ENCODE data around the gene COX18.
A peak's percentile ranks its signal among the peaks of the same experiment; 100 is the strongest.

The COX18 gene

DNA sequence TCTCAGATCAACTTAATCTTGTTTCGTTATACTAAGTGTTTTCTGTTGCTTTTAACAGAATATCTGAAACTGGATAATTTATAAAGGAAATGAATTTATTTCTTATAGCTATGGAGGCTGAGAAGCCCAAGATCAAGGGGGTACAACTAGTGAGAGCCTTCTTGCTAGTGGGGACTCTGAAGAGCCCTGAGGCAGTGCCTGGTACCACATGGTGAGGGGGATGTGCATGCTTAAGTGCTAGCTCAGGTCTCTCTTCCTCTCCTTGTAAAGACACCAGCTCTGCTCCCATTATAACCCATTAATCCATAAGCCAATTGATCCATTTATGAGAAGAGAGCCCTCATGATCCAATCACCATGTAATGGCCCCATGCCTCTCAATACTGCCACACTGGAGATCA, 17.9 kb downstream of the COX18 start:
- no peak for DNase-seq

DNA sequence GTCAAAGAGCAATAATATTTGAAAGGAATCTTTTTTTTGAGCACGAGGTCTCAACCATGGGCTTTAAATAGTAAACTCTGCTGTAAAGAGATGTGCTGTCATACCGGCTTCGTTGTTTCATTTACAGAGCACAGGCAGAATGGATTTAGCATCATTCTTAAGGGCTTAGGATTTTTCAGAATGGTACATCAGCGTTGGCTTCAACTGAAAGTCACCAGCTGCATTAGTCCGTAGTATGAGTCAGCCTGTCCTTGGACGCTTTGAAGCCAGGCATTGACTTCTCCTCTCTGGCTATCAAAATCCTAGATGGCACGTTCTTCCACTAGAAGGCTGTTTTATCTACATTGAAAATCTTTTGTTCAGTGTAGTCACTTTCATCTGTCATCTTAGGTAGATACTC, 23.6 kb downstream of the COX18 start:
- DNase-seq = no peak

DNA sequence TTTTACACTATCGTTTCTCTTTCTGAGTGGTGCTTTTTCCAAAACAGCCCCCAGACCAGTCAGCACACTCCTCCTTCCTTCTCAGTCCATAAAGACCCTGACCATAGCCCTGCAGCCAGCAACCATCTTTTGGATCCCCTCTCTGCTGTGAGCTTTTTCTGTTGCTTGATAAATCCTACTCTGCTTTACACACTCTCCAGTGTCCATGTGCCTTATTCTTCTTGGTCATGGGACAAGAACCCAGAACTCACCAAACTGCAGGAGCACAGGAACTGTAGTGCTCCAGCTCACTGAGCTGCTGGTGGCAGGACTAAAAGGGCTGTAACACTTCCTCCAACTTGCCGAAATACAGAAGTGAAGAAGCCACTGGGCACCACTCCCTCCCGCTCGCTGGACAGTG, 32.5 kb downstream of the COX18 start:
- no peak for DNase-seq

DNA sequence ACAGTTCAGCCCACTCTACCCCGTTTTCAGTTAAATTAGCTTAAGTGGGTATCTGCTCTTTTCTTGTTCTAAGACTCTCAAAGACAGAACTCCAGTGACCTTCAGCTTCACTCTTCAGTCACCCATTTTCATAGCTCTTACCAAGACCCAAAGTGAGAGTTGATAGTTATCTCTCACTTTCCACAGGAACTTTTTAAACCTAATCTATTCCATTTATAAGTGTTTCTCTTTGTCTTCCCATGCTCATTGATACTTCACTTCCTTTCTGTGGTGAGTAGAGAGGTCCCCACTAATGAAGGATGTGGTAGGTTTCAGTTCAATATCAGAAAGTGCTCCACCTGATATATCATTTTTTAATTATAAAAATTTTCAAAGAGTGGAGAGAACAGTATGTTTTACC, 33.4 kb downstream of the COX18 start:
- no peak for DNase-seq

DNA sequence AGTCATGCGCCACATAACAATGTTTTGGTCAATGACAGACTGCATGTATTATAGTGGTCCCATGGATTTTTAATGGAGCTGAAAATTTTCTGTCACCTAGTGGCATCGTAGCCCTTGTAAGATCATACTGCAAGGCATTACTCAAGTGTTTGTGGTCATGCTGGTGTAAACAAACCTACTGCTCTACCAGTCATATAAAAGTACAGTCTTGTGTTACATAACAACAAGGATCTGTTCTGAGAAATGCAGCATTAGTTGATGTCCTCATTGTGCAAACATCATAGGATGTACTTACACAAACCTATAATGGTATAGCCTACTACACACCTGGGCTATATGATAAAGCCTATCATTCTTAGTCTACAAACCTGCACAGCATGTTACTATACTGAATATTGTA, 34.6 kb downstream of the COX18 start:
- no peak for DNase-seq

DNA sequence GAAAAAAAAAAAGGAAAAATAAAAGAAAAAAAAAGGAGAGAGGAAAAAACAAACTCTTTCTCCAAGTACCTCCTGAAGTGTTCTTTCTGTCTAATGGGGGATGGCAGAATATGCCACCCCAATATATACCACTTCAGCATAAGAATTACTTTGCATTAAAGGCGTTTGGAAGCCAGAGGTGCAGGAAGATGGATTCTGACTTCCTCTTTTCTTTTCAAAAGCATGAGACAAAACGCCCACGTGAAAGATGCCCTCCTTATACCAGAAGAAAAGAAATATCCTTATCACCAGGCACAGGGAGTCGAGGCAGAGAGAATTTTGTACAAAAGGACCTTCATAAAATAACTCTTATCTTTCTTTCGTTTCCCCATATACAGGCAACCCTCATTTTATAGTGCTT, 40.9 kb downstream of the COX18 start:
- no peak for DNase-seq

DNA sequence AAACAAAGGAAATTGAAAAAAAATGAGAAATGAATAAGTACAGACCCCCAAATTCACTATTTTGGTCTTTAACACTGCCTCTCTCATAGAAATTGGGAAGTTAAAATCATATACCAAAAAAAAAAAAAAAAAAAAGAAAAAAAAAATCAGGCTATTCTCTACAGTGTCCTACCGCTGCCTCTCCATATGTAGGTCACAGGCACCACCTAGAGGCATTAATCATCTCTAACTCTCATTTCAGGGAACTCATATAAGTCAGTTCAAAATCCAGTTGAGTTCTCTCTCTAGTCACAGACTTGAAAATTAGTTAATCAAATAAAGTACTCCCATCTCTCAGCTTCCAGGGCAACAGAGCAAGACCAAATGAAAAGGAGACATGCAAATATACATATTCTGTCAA, 47.9 kb downstream of the COX18 start:
- DNase-seq = peak; percentile 22

DNA sequence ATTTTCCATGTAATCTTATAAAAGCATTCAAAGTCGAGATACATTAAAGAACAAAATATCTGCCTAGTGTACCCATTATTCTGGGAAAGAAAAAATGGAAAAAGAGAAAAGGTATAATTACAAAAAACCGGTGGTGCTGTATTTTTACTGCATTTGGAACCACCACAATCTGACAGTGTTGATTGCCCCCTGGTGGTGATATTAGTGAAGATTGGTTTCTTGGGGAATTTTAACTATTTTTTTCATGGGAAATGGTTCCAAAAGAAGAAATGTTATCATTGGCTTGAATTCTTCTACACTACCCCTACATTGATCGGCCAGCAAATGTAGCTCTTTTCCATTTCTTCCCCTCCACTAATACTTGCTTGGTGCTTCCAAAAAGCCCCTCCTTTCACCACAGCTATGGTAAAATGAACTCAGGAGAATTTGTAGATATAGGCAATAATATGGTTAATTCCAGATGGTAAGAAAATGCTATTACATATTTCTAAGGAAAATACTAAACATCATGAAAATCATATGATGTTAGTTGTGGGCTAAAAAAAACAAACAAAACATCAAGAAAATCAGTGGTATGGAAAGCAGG, 50.0 kb downstream of the COX18 start:
- peak; percentile 15 for DNase-seq

DNA sequence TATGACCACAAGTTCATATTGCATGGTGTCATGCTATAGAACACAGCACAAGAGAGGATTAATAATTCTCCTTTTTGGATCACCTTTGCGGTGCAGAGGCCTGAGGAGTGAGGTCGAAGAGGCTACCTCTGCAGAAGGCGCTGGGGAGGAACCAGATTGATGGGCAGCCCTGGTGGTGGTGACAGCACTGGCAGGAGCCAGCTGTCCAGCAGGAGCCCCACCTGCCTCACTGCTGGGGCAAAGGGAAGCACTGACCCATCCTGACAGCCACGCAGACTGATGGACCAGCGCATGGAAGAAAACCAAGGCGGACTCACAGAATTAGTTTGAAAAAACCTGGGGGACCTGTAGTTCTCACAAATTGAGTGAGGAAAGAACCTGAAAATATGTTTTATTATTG, 50.9 kb downstream of the COX18 start:
- DNase-seq = no peak

DNA sequence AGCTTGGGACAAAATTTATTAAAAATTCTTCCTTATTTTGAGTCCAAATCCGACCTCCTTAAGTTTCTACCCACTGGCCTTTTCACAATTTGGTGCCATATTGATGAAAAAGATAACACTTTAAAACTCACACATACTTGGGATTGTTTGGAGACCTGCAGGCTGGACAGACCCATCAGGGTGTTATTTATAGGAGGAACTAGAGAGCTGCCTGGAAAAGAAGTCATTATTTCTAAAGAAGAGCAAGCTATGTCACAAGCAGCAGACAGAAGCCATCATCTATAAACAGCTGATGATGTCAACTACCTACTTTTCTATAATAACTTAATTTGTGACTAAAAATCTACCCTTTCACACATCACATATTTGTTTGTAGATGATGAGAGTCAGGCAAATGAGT, 56.2 kb downstream of the COX18 start:
- DNase-seq = no peak

DNA sequence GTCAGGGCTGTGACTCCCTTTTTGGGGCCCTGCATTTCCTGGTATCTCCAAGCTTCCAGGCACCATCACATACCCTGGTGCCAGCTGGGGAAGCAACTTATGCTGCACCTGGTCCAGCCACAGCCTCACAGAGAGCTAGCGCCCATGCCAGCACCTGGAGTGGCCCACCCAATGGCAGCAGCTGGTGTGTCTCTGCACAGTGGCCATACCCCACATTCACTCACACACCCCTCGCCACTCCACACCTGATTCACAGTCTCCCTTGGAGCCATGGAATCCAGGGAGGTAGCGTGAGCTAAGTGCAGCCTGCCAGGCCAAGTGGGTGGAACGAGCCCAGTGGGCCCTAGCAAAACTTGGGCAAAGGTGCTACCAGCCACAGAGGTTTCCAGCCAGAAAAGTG, 56.8 kb downstream of the COX18 start:
- DNase-seq = no peak

DNA sequence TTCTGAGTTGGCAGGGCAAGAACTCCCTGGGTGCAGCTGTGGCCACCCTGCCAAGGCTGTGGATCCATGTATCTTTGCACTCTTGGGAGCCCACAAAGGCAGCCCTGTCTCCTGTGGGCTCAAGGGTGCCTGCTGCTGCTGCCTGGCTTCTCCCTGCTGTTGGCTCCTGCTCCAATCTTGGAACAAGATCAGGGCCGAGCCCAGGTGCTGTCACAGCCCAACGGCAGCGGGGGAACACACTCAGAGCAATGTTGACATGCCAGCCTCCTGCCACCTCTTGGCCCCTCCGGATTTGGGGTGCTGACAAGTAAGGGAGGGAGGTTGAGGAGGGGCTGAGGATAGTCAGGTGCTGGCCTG, 57.9 kb downstream of the COX18 start:
- DNase-seq = no peak

DNA sequence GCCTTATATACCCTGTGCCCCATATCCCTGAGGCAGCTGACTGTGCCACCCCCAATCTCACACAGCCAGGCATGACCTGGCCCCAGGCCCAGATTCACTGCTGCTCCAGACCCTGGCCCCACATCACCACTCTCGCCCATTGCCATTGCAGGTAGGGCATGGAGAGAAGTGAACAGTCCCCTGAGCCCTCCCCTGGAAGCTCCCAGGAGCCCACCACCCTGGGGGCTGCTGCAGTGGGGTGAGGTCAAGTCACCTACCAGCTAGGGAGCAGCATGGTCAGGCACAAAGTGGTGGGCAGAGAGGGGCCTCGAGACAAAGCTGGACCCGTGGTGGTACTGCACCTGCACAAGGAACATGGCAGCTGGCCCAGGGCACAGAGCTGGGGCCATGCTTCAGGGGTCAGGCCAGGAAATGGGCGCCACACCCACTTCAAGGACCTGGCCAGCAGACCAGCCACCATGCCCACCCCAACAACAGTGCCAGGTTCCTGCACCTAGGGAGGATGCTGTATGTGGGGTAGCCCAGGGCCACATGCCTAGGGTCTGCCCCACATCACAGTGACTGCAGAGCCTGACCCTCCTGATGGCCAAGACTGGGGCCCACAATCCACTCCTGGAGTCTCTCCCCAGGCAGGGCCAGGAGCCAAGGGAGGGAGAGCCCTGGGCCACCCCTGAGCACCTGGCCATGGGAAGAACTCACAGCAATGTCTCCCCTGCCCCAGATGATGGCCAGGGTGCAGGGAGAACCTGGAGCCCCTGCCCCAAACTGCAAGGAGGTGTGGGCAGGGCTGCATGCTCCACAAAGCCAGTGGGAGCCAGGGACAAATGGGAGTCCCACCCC, 58.5 kb downstream of the COX18 start:
- no peak for DNase-seq

DNA sequence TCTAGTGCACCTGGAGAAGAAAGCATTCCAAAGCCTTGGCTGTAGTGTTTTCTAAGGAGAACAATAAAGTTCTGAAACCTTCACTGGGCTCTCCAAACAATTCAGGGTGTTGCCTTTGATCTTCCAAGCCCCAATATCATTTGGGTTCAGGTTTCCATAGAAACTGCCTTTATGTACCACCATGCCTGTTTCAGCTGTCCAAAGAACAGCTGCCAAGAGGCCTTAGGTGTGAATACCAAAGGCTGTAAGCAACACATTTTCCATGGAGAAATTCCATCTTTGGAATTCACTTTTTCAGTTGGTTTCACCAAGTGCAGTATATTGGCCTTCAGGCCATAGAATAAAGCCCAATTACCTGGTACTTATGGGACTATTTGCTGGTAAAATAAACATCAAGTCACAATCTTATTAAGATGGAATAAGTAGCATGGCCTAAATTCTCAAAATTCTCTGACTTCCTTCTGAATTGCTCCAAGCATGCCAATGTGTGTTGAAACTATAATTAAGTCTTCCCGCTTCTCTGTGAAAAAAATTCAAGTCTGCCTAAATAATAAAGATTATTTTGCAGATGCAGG, 61.9 kb downstream of the COX18 start:
- DNase-seq = no peak

DNA sequence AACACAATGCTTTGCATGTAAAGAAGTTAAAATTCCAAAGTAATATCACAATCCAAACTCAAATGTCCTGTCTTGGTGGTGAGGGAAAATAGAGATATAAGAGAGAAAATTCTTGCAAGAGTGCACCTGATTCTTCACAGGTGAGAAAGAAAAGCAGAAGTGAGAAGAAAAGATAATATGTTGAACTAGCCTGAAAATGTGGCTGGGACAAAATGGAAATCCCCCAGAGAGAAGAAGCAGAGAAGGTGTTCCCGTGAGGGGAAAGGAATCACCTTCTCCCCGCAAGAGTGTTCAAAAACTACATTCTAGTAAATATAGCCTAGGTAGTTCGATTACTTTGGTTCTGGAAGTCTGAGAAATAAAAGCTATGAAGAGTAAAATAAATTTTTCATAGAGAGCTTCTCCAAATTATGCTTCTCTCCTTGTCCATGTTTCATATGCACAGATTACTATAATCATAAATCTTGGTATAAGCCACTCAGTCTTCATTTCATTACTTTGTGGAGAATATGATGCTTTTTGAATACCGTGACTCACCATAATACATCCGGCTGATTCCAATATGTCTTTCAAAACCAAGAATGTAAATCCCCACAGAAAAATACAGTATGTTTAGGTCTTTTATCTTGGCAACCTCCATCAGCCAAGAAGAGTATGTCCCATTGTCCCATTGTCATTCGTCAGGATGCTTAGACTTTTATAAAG, 63.1 kb downstream of the COX18 start:
- DNase-seq = no peak

DNA sequence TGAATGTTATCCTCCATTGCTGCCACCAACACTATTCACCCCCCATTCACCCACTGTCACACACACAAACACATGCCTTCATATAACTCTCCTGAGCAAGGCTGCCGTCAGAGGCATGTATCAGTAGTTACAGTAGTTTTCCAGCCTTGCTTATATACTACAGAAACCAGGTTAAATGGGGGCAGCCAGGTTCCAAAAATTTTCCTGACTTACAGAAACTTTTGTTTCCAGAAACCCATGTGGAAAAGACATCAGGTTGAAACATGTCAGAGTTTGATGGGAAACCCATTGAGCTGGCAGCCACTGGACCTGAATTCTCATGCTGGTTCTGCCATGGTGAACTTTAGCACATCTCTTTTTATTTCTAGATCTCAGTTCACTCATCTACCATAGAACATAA, 64.0 kb downstream of the COX18 start:
- no peak for DNase-seq

Data from HCEC 1CT (cell line).